Rectal smooth muscle tissue (tissue), 1 donor: ENCODE results near the gene ZNF804B.

Experiments
- H3K27ac ChIP-seq: one replicate; pipeline ENCODE4 v1.7.0; 2013; ENCODE audit warnings: low read depth, low read length, inconsistent platforms
- H3K27me3 ChIP-seq: one replicate; pipeline ENCODE4 v1.7.0; 2013; ENCODE audit warnings: low read length; ENCODE audit not compliant: control insufficient read depth, insufficient read depth
- H3K36me3 ChIP-seq: one replicate; pipeline ENCODE4 v1.7.0; 2013; ENCODE audit warnings: low read length; ENCODE audit not compliant: control insufficient read depth, insufficient read depth
- H3K4me1 ChIP-seq: one replicate; pipeline ENCODE4 v1.7.0; 2013; ENCODE audit warnings: low read length; ENCODE audit not compliant: control insufficient read depth, insufficient read depth
- H3K4me3 ChIP-seq: one replicate; pipeline ENCODE4 v1.7.0; 2013; ENCODE audit warnings: low read length
- H3K9ac ChIP-seq: one replicate; pipeline ENCODE4 v1.7.0; 2013; ENCODE audit warnings: low read length

Gene ZNF804B

GRCh38 chr7:88859288-88859687 lies 99.8 kb downstream of the ZNF804B start:
- no peak overlapping the region for H3K27ac ChIP-seq
- no peaks in the 10 kb centered on the region for H3K4me1 ChIP-seq
- H3K36me3 ChIP-seq = no peaks in the 10 kb centered on the region
- no peaks in the 10 kb centered on the region for H3K27me3 ChIP-seq
- no peak overlapping the region for H3K9ac ChIP-seq
- no peak overlapping the region for H3K4me3 ChIP-seq

- Histone ChIP-seq H3K27me3 (no peaks in the 10 kb centered on the region), H3K9ac (no peak overlapping the region), H3K4me3 (no peak overlapping the region), H3K36me3 (no peaks in the 10 kb centered on the region), H3K27ac (no peak overlapping the region), H3K4me1 (no peaks in the 10 kb centered on the region)
Measured at GRCh38 chr7:88866265-88866863, 106.9 kb downstream of the ZNF804B start.

- no peaks in the 10 kb centered on the region for H3K27me3 ChIP-seq
- no peak overlapping the region for H3K27ac ChIP-seq
- H3K36me3 ChIP-seq = no peaks in the 10 kb centered on the region
- no peaks in the 10 kb centered on the region for H3K4me1 ChIP-seq
- no peak overlapping the region for H3K4me3 ChIP-seq
- H3K9ac ChIP-seq = no peak overlapping the region
Measured at GRCh38 chr7:88867158-88867557, 107.7 kb downstream of the ZNF804B start.

- no peak overlapping the region for H3K4me3 ChIP-seq
- H3K9ac ChIP-seq = no peak overlapping the region
- no peaks in the 10 kb centered on the region for H3K4me1 ChIP-seq
Measured at GRCh38 chr7:88868456-88868855, 109.0 kb downstream of the ZNF804B start.

GRCh38 chr7:88881136-88881535 lies 121.6 kb downstream of the ZNF804B start:
- Histone ChIP-seq H3K4me1 (no peaks in the 10 kb centered on the region), H3K27me3 (no peaks in the 10 kb centered on the region), H3K9ac (no peak overlapping the region), H3K27ac (no peak overlapping the region), H3K4me3 (no peak overlapping the region), H3K36me3 (no peaks in the 10 kb centered on the region)

More at GRCh38 chr7:88868456-88868855, 109.0 kb downstream of the ZNF804B start:
- H3K27me3 ChIP-seq = no peaks in the 10 kb centered on the region
- no peaks in the 10 kb centered on the region for H3K36me3 ChIP-seq
- H3K27ac ChIP-seq = no peak overlapping the region

DNA sequence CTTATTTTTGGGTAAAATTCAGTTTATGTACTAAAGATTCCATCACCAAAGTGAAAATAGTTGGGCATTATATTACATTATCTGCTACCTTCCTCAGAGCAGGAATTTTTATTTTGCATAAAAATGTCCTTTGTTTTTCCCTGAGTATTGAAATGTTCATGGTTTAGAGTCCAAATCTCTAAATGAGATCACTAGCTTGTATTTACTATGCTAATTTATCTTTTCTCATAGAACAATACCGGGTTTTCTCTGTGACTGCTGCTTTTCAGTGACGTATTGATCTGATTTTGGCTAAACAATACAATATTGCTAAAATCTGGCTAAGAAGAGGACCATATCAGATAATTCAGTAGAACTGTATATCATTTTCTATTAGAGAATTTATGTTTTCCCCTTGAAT lies 125.6 kb downstream of the ZNF804B start:
- Histone ChIP-seq H3K4me3 (no peak overlapping the region), H3K9ac (no peak overlapping the region), H3K27me3 (no peaks in the 10 kb centered on the region), H3K4me1 (no peaks in the 10 kb centered on the region), H3K27ac (no peak overlapping the region), H3K36me3 (no peaks in the 10 kb centered on the region)

GRCh38 chr7:88888684-88889083 lies 129.2 kb downstream of the ZNF804B start:
- H3K4me3 ChIP-seq = no peak overlapping the region
- H3K27ac ChIP-seq = no peak overlapping the region
- no peaks in the 10 kb centered on the region for H3K4me1 ChIP-seq
- H3K36me3 ChIP-seq = no peaks in the 10 kb centered on the region
- no peak overlapping the region for H3K9ac ChIP-seq
- H3K27me3 ChIP-seq = no peaks in the 10 kb centered on the region

- H3K4me1 ChIP-seq = no peaks in the 10 kb centered on the region
- H3K9ac ChIP-seq = no peak overlapping the region
- H3K36me3 ChIP-seq = no peaks in the 10 kb centered on the region
- H3K27ac ChIP-seq = no peak overlapping the region
- no peak overlapping the region for H3K4me3 ChIP-seq
- no peaks in the 10 kb centered on the region for H3K27me3 ChIP-seq
Measured at GRCh38 chr7:88910516-88910915, 151.0 kb downstream of the ZNF804B start.

GRCh38 chr7:88912852-88913251 lies 153.4 kb downstream of the ZNF804B start:
- no peaks in the 10 kb centered on the region for H3K36me3 ChIP-seq

DNA sequence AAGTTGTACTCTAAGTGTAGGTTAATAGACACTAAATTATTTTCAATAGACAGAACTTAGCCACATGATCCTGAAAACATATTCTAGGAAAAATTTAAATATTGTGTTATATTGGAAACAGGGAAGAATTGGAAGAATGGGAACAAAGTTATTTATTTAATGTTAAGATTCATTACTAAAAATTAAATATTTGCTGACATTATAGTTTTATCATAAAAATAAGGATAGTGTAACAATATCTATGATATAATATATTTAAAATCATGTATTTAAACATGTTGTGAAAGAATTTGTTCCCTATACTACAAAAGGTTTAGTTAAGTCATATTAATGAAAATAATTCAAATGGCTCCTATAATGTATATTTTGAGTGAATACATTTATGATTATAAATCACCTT lies 156.1 kb downstream of the ZNF804B start:
- Histone ChIP-seq H3K36me3 (no peaks in the 10 kb centered on the region), H3K27ac (no peak overlapping the region), H3K27me3 (no peaks in the 10 kb centered on the region), H3K9ac (no peak overlapping the region), H3K4me3 (no peak overlapping the region), H3K4me1 (no peaks in the 10 kb centered on the region)

More at GRCh38 chr7:88912852-88913251, 153.4 kb downstream of the ZNF804B start:
- H3K27ac ChIP-seq = no peak overlapping the region
- no peaks in the 10 kb centered on the region for H3K4me1 ChIP-seq
- no peak overlapping the region for H3K4me3 ChIP-seq
- no peak overlapping the region for H3K9ac ChIP-seq
- no peaks in the 10 kb centered on the region for H3K27me3 ChIP-seq

GRCh38 chr7:88919478-88920131 lies 160.1 kb downstream of the ZNF804B start:
- Histone ChIP-seq H3K4me1 (no peaks in the 10 kb centered on the region), H3K36me3 (no peaks in the 10 kb centered on the region), H3K4me3 (no peak overlapping the region), H3K27me3 (no peaks in the 10 kb centered on the region), H3K27ac (no peak overlapping the region), H3K9ac (no peak overlapping the region)

DNA sequence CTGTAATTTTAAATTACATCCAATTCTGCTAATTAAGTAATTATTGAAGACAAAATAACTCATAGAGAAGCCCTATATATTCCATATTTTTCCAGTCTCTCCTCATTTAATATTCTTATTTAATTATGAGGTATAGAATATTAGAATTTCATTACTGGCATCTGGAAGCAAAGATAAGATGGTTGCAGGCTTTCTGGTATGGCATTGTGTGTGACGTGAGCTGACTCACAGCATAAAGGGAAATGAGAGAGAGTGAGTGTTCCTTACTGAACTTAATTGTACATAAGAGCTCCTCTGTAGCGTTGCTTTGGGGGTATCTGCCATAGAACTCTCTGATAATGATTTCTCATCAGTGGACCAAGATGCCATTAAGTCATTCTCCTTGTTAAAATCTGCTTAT lies 163.4 kb downstream of the ZNF804B start:
- Histone ChIP-seq H3K27ac (no peak overlapping the region), H3K9ac (no peak overlapping the region), H3K4me3 (no peak overlapping the region), H3K36me3 (no peaks in the 10 kb centered on the region), H3K4me1 (no peaks in the 10 kb centered on the region), H3K27me3 (no peaks in the 10 kb centered on the region)

- no peaks in the 10 kb centered on the region for H3K36me3 ChIP-seq
- no peak overlapping the region for H3K27ac ChIP-seq
- no peak overlapping the region for H3K4me3 ChIP-seq
- H3K4me1 ChIP-seq = no peaks in the 10 kb centered on the region
- H3K27me3 ChIP-seq = no peaks in the 10 kb centered on the region
- no peak overlapping the region for H3K9ac ChIP-seq
Measured at GRCh38 chr7:88928276-88928675, 168.8 kb downstream of the ZNF804B start.
